DLD1 (cell line): Measurements from ENCODE around the gene SPINT4.
"Not testable (repeated sequence)": the region's sequence is repeated elsewhere in the genome, so short reads cannot be mapped to it uniquely, and the experiment has no call there.

Experiments
- in situ Hi-C: cut with HindIII; loops from 2 replicates; pipeline ENCODE4 v1.10.0; 2017; ENCODE audit warnings: low sequenced_read_pairs

The SPINT4 gene

DNA sequence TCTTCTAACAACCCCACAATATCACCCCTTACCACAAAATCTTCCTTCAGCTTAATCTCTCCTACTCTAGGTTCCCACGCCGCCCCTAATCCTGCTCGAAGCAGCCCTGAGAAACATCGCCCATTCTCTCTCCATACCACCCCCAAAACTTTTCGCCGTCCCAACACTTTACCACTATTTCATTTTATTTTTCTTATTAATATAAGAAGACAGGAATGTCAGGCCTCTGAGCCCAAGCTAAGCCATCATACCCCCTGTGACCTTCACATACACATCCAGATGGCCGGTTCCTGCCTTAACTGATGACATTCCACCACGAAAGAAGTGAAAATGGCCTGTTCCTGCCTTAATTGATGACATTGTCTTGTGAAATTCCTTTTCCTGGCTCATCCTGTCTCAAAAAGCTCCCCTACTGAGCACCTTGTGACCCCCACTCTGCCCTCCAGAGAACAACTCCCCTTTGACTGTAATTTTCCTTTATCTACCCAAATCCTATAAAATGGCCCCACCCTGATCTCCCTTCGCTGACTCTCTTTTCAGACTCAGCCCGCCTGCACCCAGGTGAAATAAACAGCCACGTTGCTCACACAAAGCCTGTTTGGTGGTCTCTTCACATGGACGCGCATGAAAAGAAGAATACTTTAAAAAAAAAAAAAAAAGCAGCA lies 42.6 kb downstream of the SPINT4 start:
- in situ Hi-C loops = not testable (repeated sequence)

GRCh38 chr20:45765307-45765875 lies 43.2 kb downstream of the SPINT4 start:
- in situ Hi-C loops = no loop called here

- in situ Hi-C loops = no loop called here
Measured at GRCh38 chr20:45765980-45766379, 43.8 kb downstream of the SPINT4 start.

DNA sequence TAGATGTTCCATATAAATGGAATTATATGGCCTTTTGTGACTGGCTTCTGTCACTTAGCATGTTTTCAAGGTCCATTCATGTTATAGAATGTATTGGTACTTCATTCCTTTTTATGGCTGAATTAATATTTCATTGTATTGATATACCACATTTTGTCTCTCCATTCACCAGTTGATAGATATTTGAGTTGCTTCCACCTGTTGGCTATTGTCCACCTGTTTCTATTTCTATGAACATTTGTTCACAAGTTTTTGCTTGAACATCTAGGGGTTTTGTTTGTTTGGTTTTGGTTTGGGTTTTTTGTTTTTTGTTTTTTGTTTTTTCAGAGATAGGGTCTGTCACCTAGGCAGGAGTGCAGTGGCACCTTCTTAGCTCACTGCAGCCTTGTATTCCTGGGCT lies 46.3 kb downstream of the SPINT4 start:
- in situ Hi-C loops = no loop called here

DNA sequence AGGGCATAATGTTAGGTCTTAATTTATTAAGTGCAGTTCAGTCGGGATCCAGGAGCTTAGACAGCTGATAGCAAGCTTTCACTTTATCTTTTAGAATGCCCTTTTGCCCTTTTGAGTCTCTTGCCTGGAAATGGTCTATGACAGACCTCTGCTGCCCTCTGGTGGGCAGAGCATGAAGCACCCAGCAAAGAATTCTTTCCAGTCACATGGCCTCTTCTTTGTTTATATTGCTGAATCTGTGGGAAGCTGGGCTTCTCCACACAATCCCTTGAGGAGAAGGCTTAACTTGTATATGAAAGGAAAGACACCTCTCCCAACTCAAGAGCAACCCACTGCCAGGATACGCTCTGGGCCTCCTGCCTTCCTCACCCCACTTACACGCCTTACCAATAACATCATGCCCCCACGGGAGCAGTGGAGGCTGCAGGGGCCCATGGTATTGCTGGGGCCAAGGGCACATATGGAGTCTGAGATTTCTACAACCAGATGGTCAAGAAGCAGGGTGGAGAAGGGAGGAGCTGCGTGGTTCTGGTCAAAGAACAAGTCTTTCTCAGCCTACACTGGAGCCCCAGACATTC lies 49.1 kb downstream of the SPINT4 start:
- in situ Hi-C loops = loop anchor here (10.0 kb wide), 2 partner anchors 176 to 446 kb away; no protein-coding TSS in a partner anchor

DNA sequence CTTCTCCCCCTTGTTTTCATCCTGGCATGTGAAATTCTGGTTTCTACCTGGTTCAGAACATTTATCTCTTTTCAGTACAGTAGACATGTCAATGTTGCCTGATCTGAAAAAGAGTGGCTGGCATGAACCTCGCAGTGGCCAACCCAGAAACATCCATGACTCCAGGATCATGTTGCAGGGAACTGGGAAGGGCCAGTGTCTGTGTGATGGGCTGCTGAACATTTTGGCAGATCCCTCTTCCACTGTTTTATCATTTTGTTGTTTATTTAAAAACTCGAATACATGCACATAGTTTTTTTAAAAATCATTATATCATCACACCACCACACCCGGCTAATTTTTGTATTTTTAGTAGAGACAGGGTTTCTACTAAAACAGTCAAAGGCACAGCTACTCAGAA lies 50.5 kb downstream of the SPINT4 start:
- in situ Hi-C loops = loop anchor here (10.0 kb wide), 2 partner anchors 178 to 448 kb away; no protein-coding TSS in a partner anchor

DNA sequence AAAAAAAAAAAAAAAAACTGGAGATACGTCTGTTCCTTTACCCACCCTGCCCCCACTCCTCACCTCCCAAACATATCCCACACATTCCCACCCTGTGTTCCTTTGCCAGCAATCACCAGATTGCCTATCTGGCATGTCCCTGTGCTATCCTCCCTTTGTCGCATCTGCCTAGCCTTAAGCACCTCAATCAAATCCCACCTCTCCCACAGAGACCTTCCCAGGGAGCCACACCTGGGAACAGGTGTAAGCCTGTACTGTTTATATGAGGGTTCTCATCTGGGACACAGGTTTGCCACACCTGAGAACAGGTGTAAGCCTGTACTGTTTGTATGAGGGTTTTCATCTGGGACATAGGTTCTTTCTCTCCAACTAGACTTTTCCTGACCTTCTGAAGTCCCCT lies 52.8 kb downstream of the SPINT4 start:
- in situ Hi-C loops = loop anchor here (10.0 kb wide), 2 partner anchors 180 to 450 kb away; no protein-coding TSS in a partner anchor

GRCh38 chr20:45775411-45775810 lies 53.3 kb downstream of the SPINT4 start:
- in situ Hi-C loops = loop anchor here (10.0 kb wide), 2 partner anchors 181 to 451 kb away; no protein-coding TSS in a partner anchor
